ENCODE results near the gene ARF1.
A peak's percentile ranks its signal among the peaks of the same experiment; 100 is the strongest.

ARF1 gene

DNA sequence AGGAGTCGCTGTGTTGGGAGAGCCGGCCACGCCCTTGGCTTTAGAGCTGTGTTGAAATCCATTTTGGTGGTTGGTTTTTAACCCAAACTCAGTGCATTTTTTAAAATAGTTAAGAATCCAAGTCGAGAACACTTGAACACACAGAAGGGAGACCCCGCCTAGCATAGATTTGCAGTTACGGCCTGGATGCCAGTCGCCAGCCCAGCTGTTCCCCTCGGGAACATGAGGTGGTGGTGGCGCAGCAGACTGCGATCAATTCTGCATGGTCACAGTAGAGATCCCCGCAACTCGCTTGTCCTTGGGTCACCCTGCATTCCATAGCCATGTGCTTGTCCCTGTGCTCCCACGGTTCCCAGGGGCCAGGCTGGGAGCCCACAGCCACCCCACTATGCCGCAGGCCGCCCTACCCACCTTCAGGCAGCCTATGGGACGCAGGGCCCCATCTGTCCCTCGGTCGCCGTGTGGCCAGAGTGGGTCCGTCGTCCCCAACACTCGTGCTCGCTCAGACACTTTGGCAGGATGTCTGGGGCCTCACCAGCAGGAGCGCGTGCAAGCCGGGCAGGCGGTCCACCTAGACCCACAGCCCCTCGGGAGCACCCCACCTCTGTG lies 15.9 kb downstream of the ARF1 start:
- TF ChIP-seq, protein P1, sequence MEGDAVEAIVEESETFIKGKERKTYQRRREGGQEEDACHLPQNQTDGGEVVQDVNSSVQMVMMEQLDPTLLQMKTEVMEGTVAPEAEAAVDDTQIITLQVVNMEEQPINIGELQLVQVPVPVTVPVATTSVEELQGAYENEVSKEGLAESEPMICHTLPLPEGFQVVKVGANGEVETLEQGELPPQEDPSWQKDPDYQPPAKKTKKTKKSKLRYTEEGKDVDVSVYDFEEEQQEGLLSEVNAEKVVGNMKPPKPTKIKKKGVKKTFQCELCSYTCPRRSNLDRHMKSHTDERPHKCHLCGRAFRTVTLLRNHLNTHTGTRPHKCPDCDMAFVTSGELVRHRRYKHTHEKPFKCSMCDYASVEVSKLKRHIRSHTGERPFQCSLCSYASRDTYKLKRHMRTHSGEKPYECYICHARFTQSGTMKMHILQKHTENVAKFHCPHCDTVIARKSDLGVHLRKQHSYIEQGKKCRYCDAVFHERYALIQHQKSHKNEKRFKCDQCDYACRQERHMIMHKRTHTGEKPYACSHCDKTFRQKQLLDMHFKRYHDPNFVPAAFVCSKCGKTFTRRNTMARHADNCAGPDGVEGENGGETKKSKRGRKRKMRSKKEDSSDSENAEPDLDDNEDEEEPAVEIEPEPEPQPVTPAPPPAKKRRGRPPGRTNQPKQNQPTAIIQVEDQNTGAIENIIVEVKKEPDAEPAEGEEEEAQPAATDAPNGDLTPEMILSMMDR (IDR thresholded peaks at IDR 0.05; ENCODE audit: control insufficient read depth, extremely low read depth, insufficient read depth): no peak
- no peak overlapping the region for H3K4me3 ChIP-seq (ENCODE audit: low read depth, low read length)
- no peak for DNase-seq (ENCODE audit: low read depth)

DNA sequence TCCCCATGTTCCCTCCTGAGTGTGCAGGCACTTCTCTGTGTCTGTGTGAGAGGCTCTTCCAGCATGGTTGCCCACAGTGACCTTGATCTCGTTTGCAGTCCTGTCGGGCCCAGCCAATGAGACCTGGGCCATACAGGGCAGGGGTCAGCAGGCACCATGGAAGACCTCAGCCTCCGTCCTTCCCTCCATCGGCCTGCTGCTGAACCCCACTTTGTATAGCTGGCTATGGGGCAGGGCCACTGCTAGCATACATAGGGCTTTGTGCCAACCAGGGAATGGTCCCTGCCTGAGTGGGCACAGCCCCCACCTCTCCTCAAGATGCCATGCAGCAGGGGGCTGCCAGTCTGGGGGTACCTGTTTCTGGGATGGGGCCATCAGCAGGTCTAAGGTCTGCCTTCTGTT lies 16.8 kb downstream of the ARF1 start:
- DNase-seq (ENCODE audit: low read depth): no peak
- H3K4me3 ChIP-seq (ENCODE audit: low read depth, low read length): no peak overlapping the region
- TF ChIP-seq, protein P1 (IDR thresholded peaks at IDR 0.05; ENCODE audit: control insufficient read depth, extremely low read depth, insufficient read depth): no peak

DNA sequence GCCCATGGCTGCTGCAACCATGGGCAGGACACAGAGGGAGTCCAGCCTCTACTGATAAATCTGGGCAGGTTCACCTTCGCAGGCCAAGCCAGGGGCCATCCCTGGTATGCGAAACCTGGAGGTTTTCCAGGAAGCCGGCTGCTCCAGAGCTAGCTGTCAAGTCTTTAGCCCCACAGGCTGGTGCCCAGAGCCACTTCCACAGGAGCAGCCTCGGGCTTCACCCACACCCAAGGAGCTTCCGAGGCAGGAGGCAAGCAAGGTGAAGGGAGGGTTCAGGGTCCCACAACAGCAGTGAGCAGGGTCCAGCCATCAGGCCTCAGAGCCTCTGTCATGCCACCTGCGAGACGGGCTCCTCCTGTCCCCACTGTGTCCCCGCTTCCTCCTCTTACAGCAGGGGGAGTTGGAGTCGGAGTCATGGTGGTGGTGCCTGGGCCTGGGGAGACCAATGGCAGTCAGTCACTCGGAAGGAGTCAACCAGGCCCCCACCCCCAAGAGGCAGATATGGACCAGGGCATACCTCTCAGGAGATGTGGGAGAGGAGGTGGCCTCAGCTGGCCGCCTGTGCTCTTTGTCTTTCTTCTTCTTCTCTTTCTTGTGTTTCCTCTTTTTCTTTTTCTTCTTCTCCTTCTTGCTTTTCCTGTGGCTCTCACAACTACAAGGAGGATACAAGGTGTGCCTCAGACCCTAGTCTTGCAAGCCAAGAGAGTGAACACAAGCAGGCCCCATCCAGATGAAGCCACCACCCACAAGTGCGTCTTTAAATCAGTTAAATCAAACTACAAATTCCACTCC lies 18.5 kb downstream of the ARF1 start:
- DNase-seq (ENCODE audit: low read depth): no peak
- TF ChIP-seq, protein P1 (IDR thresholded peaks at IDR 0.05; ENCODE audit: control insufficient read depth, extremely low read depth, insufficient read depth): no peak
- peak overlapping the region; percentile 87 for H3K4me3 ChIP-seq (ENCODE audit: low read depth, low read length)

DNA sequence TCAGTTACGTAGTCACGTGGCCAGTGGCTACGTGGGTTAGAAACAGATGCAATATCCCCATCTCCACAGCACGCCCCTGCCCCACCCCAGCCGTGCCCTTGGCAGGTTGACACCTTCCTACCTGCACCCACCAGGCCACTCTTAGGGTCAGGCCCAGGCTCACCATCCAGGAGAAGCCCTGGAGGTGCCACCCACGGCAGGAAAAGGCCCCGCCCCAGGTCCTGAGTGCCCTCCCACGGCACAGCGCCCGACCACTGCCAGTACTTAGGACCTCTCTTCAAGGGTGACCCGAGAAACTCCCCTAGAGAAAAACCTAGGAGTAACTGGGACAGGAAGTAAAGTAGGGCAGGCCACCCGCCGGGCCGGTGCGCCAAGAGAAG lies 19.1 kb downstream of the ARF1 start:
- no peak for DNase-seq (ENCODE audit: low read depth)
- peak overlapping the region; percentile 87 for H3K4me3 ChIP-seq (ENCODE audit: low read depth, low read length)
- TF ChIP-seq, protein P1 (IDR thresholded peaks at IDR 0.05; ENCODE audit: control insufficient read depth, extremely low read depth, insufficient read depth): no peak

DNA sequence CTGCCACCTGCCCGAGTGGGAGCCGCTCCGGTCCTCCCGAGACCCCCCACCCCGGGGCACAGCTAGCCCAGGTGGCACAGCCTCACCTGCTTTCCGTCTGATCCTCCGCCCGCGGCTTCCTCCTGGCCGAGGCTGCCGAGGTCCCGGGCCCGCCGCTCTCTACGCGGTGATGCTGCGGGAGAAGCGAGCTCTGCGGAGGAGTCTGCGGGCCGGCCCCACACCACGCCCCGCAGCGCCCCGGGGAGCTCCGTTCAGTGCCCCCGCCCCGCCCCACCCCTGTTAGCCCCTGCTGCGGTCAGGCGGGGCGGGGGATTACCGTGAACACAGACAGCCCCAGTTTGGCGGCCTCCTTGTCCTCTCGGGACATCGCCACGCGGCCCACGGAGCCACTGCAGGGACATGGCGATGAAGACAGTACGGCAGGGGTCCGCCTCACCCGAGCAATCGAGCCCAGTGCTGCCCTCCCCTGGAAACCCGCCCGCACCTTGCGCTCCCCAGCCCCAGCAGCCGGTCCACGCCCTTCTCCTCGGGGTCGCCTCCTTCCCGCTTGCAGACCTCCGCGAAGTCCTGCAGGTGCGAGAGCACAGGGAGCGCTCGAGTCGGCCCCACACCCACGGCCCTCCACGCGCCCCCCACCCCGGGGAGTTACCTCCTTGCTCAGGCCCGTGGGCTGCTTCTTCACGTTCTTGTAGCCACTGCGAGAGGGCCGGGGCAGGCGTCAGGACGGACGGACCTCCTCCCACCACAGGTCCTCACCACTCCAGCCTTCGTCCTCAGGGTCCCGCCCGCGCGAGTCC lies 19.7 kb downstream of the ARF1 start:
- H3K4me3 ChIP-seq (ENCODE audit: low read depth, low read length): peak overlapping the region; percentile 87
- DNase-seq (ENCODE audit: low read depth): no peak
- TF ChIP-seq, protein P1 (IDR thresholded peaks at IDR 0.05; ENCODE audit: control insufficient read depth, extremely low read depth, insufficient read depth): peak; percentile 28; the same call in 1 of the 2 replicates

DNA sequence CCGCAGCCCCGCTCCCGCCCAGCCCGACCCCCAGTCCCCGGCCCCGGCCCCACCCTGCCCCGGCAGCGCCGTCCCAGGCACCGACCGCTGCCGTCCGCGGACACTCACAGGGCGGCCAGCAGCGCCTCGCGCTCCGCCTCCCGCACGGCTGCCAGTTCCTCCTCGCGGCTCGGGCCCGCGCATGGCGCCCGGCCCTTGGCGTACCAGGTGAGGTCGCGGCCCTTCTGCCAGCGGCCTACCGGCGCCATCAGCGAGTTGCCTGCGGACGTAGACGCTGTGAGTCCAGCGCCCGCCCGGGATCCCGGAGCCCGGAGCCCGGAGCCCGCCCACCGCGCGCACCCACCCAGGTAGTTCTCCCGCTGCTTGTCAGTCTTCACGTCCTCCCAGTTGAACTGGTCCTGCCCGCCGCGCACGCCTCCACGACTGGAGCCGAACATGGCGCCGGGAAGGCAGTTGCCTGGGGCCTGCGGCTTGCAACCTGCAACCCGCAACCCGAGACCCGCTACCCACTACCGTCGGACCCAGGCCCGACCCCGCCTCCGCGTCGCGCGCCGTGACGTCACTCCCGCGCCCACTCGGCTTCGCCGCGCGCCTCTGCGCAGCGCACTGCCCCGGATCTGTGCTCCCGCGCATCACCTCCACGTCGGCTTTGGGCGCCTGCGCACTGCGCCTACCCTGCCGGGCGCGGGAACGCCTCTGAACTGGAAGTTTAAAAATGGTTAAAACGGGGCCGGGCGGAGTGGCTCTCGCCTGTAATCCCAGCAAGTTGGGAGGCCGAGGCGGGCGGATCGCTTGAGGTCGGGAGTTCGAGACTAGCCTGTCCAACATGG lies 20.5 kb downstream of the ARF1 start, which contains the start of gene C1orf35:
Gene C1orf35 (minus strand): TSS at position 535 of the 830 bp plus-strand sequence. CDS start 98 bp downstream, at position 437.
- peak within 1 kb of the TSS; percentile 87 for H3K4me3 ChIP-seq (ENCODE audit: low read depth, low read length)
- DNase-seq (ENCODE audit: low read depth): peak; percentile 73
- TF ChIP-seq, protein P1 (IDR thresholded peaks at IDR 0.05; ENCODE audit: control insufficient read depth, extremely low read depth, insufficient read depth): no peak
